Neural progenitor cell (in vitro differentiated cells): ENCODE measurements around the gene SERPINA9.

ENCODE experiments used
- EZH2phosphoT487 ChIP-seq: fragments of 200-600 bp; sonication (generic); IDR thresholded peaks from 2 replicates; pipeline ENCODE4 v1.6.1; 2017; ENCODE audit warnings: antibody characterized with exemption
- TF ChIP-seq, protein P1 (sequence below): fragments of 200-600 bp; sonication (generic); IDR thresholded peaks from 2 replicates; pipeline ENCODE4 v1.5.1; 2017; ENCODE audit warnings: antibody characterized with exemption, mild to moderate bottlenecking

DNA sequence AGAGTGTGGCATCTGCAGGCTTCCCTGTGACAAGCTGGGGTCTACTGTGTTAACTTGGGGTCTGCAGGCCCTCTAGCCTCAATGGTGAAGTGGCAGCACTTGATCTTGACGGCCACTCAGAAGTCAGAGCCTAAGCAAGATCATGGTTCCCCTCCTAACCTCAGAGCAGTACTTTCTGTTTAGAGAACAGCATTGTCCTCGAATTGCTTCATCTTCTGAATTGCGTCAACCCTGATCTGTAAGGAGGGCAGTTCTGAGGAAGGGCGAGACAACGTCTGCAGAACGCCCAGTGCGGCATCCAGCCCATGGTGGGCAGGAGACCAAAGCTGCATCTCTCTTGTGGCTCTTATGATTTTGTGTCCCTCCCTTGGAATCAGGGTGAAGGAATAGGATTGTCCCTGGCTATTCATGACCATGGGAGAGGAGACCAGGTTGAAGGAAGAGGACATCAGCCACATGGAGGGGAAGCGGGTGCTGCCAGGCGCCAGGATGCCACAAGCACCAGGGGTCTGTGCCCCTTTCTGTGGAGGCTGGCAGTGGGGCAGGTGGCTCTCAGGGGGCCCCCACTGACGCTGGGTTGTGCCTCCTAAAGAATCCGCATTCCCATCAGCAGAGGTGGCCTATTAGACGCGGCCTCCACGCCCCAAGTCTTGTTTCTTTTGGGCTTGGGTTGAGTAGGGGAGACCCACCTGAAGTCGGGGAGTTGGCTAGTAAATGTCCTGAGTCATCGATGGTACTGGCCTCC is 2.2 kb downstream of the SERPINA9 start:
- TF ChIP-seq EZH2phosphoT487: no peak
- TF ChIP-seq, protein P1, sequence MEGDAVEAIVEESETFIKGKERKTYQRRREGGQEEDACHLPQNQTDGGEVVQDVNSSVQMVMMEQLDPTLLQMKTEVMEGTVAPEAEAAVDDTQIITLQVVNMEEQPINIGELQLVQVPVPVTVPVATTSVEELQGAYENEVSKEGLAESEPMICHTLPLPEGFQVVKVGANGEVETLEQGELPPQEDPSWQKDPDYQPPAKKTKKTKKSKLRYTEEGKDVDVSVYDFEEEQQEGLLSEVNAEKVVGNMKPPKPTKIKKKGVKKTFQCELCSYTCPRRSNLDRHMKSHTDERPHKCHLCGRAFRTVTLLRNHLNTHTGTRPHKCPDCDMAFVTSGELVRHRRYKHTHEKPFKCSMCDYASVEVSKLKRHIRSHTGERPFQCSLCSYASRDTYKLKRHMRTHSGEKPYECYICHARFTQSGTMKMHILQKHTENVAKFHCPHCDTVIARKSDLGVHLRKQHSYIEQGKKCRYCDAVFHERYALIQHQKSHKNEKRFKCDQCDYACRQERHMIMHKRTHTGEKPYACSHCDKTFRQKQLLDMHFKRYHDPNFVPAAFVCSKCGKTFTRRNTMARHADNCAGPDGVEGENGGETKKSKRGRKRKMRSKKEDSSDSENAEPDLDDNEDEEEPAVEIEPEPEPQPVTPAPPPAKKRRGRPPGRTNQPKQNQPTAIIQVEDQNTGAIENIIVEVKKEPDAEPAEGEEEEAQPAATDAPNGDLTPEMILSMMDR: no peak
